Measurements from ENCODE around the gene TNNT2.

DNA sequence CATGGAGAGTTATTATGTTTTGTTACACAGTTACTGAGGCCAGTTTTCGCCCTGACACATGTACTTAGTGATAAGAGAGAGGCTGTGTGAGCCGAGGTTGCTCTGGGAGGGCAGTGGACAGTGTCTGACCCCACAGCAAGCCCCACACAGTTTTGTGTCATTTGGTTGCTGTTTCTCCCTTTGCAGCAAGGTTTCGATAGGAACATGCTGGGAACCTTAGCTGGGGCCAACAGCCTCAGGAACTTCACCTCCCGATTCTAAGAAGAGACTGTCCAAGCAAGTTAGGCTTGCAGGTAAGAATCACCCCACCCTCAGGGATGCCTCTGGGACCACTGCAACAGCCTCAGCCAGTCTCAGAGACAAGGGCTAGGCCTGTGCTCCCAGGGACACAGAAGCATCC, 48.9 kb downstream of the TNNT2 start:
- TF ChIP-seq, protein P1, sequence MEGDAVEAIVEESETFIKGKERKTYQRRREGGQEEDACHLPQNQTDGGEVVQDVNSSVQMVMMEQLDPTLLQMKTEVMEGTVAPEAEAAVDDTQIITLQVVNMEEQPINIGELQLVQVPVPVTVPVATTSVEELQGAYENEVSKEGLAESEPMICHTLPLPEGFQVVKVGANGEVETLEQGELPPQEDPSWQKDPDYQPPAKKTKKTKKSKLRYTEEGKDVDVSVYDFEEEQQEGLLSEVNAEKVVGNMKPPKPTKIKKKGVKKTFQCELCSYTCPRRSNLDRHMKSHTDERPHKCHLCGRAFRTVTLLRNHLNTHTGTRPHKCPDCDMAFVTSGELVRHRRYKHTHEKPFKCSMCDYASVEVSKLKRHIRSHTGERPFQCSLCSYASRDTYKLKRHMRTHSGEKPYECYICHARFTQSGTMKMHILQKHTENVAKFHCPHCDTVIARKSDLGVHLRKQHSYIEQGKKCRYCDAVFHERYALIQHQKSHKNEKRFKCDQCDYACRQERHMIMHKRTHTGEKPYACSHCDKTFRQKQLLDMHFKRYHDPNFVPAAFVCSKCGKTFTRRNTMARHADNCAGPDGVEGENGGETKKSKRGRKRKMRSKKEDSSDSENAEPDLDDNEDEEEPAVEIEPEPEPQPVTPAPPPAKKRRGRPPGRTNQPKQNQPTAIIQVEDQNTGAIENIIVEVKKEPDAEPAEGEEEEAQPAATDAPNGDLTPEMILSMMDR (conservative IDR thresholded peaks at IDR 0.05; ENCODE audit: low read length) = no peak
- no peak for TF ChIP-seq EZH2phosphoT487 (IDR thresholded peaks at IDR 0.05; ENCODE audit: borderline replicate concordance, low read depth, low read length)
